ENCODE results near the gene PLXNA2.

The PLXNA2 gene

GRCh38 chr1:208268541-208269337, 24.6 kb upstream of the PLXNA2 start:
- DNase-seq (ENCODE audit: low read depth), result no peak

GRCh38 chr1:208265525-208265924, 21.3 kb upstream of the PLXNA2 start:
- no peak for DNase-seq (ENCODE audit: low read depth)

GRCh38 chr1:208265122-208265469, 20.9 kb upstream of the PLXNA2 start:
- no peak for DNase-seq (ENCODE audit: low read depth)

- no peak for DNase-seq (ENCODE audit: low read depth)
Observed at GRCh38 chr1:208264469-208265121, 20.4 kb upstream of the PLXNA2 start.

- DNase-seq (ENCODE audit: low read depth), result no peak
Observed at GRCh38 chr1:208261874-208262273, 17.7 kb upstream of the PLXNA2 start.

- DNase-seq (ENCODE audit: low read depth), result no peak
Observed at GRCh38 chr1:208258277-208258676, 14.1 kb upstream of the PLXNA2 start.

DNA sequence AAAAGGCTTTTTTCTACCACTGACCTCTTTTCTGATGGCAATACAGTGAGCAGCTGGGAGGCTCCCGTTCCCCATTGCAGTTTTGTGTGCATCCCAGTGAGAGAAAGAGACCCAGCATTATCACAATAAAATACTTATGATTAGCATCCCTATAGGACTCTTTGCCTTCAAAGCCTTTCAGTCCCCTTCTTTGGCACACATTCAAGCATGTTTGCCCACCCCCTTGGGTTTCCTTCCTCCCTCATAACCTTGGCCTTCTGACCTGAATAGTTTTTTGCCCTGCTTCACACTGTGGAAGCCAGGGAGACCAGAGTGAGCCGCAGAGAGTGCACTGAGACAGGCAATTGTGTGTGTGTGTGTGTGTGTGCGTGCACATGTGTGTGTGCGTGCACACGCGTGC, 13.2 kb upstream of the PLXNA2 start:
- no peak for DNase-seq (ENCODE audit: low read depth)

DNA sequence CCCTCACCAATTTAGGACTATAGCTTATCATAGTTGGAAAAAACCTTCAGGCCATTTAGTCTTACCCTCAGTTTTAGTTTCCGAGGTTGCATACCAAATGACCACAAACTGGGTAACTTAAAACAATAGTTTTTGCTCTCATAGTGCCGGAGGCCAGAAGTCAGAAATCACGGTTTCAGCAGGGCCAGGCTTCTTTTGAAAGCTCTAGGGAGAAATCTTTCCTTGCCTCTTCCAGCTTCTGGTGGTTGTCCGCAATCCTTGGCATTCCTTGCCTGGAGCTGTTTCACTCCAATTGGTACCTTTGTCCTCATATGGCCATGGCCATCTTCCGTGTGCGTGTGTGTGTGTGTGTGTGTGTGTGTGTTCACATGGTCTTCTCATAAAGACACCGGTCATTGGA, 12.4 kb upstream of the PLXNA2 start:
- DNase-seq (ENCODE audit: low read depth), result no peak

- no peak for DNase-seq (ENCODE audit: low read depth)
Observed at GRCh38 chr1:208256091-208256490, 11.9 kb upstream of the PLXNA2 start.

DNA sequence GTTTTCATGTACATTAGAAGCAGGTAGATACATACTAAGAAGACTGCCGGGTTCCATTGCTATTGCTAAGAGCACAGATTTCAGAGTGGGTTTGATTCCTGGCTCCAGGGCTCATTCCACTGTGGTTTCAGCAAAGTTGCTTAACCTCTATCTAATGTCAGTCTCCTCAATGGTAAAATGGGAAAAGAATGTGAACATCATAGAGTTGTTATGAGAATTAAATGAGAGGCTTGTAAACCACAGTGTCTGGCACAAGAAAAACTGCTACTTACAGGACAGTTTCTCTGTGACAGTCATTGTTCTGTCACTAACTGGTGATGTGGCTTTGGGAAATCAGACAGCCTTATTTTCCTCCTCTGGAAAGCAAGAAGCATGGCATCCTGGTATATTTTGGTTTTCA, 10.7 kb upstream of the PLXNA2 start:
- DNase-seq (ENCODE audit: low read depth), result no peak

DNA sequence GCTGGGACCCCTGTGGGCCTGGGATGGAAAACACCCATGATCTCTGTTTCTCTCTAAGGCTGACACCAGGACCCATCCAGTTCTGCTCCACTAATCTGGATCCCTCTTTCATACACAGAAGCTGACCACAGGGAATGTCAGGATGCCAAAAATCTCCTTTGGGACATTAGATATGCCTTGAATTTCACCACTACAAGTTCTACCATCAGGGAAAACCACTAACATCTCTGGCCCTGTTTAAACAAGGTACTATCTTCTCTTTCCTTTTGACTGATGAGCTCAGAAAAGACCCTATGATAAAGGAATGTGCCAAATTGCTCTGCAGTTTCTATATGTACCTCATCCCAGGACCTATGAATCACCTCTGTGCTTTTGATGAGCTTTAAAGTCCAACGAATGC, 10.2 kb upstream of the PLXNA2 start:
- DNase-seq (ENCODE audit: low read depth), result no peak

DNA sequence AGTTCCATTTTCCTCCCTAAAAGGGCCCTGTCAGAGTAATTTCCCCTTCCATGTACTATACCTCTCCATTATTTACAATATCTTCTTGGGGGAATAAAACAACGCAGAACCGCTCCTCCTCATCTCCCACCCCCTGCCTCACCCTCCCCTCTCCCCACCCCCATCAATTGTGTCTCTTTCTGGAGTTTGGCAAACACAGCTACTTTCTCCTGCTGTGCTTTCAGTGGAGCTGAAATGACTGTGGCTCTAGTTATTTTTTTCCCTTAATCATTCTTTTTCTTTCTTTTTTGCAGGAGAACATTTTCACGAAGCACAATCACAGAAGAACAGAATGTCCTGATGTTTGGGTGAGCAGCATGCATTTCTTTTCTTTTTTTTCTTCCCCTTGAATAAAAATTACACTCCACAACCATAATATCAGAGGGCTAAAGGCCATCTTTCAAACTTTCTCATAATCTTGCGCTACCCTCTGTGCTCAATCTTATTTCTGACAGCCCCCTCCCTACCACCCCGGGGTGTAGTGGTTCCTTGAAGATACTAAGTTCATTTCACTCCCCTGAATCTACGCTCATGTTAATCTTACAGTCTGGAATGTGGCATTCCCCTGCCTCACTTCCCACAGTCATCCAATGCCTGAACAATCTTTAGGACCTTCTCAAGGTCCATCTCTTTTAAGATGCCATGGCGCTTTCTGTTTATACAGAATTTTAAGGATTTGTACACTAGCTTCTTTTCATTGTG, 8.8 kb upstream of the PLXNA2 start:
- DNase-seq (ENCODE audit: low read depth), result no peak

- no peak for DNase-seq (ENCODE audit: low read depth)
Observed at GRCh38 chr1:208251911-208252835, 8.0 kb upstream of the PLXNA2 start.

DNA sequence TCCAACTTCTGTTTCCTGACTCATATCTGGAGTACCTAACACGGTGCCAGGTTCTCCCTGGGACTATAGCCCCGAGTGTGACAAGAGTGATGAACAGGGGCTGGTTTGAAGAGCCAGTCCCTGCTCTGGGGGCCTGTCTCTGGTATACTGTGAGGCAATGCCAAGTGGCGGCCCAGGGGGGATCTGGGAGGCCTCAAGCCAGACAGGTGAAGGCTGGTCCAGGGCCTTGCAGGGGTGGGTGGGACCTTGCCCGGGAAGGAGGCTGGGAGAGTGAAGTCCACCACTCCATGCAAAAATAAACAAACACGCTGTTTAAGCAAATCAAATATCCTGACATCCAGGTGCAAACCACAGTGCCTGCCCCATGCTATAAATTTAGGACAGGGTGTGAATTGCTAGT, 6.8 kb upstream of the PLXNA2 start:
- DNase-seq (ENCODE audit: low read depth), result no peak

GRCh38 chr1:208250613-208251012, 6.4 kb upstream of the PLXNA2 start:
- DNase-seq (ENCODE audit: low read depth), result no peak

DNA sequence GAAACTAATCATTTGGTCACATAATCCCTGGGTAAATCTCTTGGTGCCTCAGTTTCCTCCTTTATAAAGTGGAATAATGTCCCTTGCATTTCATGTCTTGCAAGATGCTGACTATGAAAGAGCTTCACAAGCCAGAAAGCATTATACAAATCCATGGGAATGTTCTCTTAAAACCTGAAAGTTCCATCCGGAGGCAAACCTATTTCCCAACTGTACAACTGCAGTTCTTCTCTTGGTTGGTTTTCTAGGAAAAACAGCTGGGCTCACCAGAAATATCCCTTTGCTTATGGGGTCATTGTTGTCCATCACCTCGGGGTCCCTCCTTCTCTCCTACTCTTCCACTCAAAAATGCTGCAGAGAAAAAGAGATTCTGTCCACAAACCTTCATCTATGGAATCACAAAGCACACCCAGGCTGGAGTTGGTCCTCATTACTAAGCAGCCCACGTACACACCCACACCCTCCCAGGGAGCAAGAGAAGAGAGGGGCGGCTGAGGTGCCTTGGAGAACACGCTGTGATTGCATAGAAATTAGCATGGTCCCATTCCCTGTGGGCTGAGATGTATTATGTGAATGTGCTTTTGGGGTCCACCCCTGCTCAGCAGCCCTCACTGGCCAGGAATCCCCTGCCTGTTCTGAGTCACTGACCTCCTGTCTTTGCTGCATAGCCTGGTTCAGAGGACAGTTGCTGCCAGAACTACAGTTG, 5.0 kb upstream of the PLXNA2 start:
- DNase-seq (ENCODE audit: low read depth), result no peak

DNA sequence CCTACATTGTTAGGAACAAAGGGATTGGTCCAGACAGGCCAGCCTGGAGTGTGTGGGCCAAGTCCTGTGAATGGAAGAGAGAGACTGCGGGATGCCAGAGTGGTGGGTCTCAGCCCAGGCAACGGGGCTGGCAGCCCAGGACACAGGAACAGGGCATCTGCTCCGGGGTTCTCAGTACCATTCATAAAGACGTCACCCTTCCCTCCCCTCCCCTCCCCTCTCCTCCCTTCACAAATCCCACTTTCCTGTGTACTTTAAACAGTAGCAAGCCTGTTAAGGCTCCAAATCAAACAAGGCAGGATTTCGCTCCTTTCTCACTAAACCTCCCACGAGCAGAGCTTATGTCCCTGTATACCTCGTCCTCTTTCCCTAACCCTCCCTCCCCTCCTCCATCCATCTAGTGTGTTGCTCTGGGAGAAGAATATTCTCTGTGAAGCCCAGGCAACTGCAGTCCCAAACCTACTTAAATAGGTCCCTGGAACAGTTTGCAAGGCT, 4.2 kb upstream of the PLXNA2 start:
- no peak for DNase-seq (ENCODE audit: low read depth)

DNA sequence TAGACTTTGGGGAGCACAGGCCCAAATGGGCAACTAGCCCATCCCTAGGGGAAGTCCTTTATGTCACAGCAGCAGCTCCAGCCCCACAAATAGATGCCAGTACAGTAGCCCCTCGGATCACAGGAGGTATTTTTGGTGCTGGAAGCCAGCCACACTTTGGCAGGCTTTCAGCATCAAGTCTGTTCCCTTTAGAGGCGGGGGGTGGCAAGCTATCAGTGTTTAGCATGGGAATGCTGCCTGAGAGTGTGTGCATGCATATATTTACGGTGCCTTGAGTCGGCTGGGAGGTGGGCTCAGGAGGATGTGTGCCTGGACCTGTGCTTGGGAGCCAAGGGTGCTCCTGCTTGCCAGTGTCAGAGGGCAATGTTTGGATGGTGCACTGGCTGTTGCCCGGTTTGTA, 3.5 kb upstream of the PLXNA2 start:
- DNase-seq (ENCODE audit: low read depth), result no peak

GRCh38 chr1:208245185-208245705, 1.1 kb upstream of the PLXNA2 start:
- peak; percentile 76 for DNase-seq (ENCODE audit: low read depth)

- no peak for DNase-seq (ENCODE audit: low read depth)
Observed at GRCh38 chr1:208243527-208243966, 637 bp downstream of the PLXNA2 start.

DNA sequence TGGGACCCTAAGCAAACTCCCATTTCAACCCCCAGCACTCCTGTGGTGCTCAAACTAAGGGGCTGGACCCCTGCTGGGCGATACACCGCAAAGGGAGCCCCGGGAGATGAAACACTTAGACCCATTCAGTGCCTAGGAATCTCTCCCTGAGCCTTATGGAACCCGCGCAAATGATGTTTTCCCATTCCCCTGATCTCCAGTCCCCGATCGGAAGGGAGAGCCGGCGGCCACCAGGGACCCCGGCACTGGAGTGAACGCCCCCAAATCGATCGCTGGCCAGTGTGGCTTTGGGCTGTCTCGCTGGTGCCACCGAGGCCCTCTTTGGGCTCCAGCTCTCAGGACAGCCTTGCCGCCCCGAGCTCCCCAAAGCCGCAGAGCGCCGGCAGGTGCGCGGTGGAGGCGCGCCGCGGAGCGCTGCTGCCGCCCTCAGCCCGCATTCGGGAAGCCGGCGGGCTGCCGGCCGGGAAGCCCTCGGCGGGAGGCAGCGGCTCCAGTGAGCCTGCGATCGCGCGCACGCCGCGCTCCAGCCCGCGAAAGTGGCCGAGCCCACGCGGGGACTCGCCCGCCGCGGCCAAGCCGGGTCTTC, 1.1 kb downstream of the PLXNA2 start:
- no peak for DNase-seq (ENCODE audit: low read depth)

Measured in stimulated activated CD8-positive, alpha-beta memory T cell treated with anti-CD3 and anti-CD28 coated beads, Interleukin-15, amount 100 ng/mL, for 1 hour (primary cell).